GM18498 (cell line): ENCODE results near the gene HSH2D.
A peak's percentile ranks its signal among the peaks of the same experiment; 100 is the strongest.
"Not testable (repeated sequence)": the region's sequence is repeated elsewhere in the genome, so short reads cannot be mapped to it uniquely, and the experiment has no call there.

Source experiments
- ATAC-seq: cut with Tn5 transposase; IDR thresholded peaks from one replicate; pipeline ENCODE4 v1.9.1; 2021; ENCODE audit warnings: mild to moderate bottlenecking, moderate library complexity; ENCODE audit not compliant: unreplicated experiment

Gene HSH2D

DNA sequence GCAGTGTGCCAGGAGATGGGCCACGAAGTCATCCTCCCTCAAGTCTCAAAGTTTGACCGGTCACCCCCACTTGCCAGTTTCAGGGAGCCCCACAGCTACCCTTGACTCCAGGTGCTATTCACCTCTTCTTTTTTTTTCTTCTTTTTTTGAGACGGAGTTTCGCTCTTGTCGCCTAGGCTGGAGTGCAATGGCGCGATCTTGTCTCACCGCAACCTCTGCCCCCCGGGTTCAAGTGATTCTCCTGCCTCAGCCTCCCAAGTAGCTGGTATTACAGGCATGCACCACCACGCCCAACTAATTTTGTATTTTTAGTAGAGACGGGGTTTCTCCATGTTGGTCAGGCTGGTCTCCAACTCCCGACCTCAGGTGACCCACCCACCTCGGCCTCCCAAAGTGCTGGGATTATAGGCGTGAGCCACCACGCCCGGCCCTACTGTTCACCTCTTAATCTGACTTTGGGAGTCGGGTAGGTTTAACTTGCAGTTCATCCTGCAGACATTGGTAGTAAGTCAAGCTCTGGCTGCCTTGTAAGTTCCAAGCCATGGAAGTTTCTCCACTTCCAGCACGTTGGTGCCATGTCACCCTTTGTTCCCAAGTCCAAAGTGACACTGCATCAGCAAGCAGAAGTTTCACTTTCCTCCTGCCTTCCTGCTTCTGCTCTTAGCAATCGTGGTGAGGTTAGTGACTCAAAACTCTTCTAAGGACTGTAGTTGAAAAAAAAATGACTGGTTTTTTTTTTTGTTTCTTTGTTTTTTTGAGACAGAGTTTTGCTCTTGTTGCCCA lies 24.2 kb upstream of the HSH2D start:
- ATAC-seq = not testable (repeated sequence)

- no peak for ATAC-seq
Measured at GRCh38 chr19:16121141-16121540, 22.3 kb upstream of the HSH2D start.

- ATAC-seq = no peak
Measured at GRCh38 chr19:16121967-16122366, 21.5 kb upstream of the HSH2D start.

GRCh38 chr19:16124953-16125352 lies 18.5 kb upstream of the HSH2D start:
- no peak for ATAC-seq

GRCh38 chr19:16125737-16126495 lies 17.6 kb upstream of the HSH2D start:
- no peak for ATAC-seq

GRCh38 chr19:16127080-16127479 lies 16.4 kb upstream of the HSH2D start:
- no peak for ATAC-seq

DNA sequence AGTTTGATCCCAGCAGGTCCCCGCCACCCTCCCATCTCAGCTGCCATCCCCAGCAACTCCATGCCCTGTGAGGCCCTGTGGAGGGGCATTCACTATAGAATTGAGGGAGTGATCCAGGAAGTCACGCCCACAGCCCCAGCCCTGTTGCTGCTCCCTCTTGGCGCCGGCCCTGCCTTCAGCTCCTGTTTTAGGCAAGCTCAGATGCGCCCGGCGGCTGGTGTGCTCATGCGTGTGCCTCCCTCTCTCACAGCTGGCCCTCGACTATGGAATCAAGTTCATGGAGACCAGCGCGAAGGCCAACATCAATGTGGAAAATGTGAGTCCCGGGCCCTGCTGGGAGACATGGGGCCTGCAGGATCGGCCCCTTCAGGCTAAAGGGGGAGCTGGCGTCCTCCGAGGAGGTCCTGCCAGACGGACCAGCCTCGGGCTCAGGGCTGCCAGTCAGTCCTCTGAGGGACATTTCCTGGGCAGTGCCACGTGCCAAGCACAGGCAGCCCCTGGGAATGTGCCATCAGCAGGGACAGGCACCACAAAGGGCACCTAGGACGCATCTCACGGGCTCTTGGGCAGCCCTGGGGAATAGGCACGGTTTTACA lies 15.6 kb upstream of the HSH2D start:
- no peak for ATAC-seq

GRCh38 chr19:16131648-16132047 lies 11.8 kb upstream of the HSH2D start:
- ATAC-seq = no peak

DNA sequence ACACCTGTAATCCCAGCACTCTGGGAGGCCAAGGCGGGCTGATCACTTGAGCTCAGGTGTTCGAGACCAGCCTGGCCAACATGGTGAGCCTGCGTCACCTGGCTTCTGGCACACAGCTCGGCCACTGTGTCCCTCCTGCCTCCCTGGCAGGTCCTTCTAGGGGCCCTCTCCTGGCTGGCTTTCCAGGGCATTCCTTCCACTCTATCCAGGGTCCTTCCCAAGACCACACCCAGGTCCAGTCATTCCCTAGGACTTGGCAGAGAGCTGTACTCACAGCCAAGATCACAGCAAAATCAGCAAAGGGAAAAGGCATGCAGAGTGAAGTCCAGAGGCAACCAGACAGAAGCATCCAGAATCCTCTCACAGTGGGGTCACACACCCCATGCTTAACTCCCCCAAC lies 9.7 kb upstream of the HSH2D start:
- ATAC-seq = no peak

GRCh38 chr19:16134510-16134909 lies 9.0 kb upstream of the HSH2D start:
- peak; percentile 64 for ATAC-seq

DNA sequence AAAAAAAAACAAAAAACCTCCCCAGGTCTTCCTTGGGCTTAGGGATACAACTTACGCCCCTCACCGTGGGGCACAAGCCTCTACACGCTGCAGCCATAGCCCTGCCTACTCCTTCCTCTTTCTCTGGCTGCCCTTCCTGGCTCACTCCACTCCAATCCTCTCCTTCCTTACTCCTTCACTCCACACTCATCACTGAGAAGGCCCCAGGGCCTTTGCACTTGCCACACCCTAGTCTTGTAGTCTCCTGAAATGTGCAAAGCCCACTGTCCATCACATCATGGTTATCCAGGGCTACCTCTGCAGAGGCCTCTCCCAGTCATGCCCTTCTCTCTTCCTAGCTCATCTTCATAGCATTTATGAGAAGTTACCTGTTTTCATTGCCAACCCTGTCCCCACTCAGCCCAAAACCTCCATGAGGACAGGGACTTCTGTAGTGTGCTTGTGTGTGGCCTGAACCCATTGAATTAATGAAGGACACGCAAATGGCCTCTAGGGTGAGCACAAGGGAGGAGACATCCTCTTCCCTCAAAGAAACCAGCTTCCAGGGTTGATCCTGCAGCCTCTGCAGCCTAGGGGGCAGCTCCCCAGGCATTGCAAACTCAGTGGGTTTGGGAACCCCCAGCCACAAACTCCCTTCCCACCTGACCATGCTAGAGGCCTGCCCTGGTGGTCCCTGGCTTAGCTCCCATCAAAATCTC lies 7.9 kb upstream of the HSH2D start:
- ATAC-seq = no peak

- ATAC-seq = no peak
Measured at GRCh38 chr19:16136185-16136999, 7.1 kb upstream of the HSH2D start.

GRCh38 chr19:16139752-16140151 lies 3.7 kb upstream of the HSH2D start:
- ATAC-seq = no peak

GRCh38 chr19:16141043-16141442 lies 2.4 kb upstream of the HSH2D start:
- ATAC-seq = no peak

- no peak for ATAC-seq
Measured at GRCh38 chr19:16142032-16142580, 1.4 kb upstream of the HSH2D start.

DNA sequence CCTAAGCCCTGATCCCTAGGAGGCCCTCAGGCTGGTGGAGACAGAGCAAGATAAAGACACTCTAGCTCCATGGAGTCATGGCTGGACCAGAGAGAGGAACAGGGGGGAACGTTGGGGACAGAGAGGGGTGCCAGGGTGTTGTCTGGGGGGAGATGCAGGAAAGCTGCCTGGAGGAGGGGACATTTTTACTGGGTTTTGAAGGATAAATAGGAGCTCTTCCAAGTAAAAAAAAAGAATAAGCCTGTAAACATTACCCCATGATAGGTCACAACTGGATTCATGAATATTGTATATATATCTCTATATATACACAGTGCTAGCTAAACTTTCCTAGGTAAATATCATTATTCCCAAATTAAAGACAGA lies 714 bp downstream of the HSH2D start:
- ATAC-seq = no peak

DNA sequence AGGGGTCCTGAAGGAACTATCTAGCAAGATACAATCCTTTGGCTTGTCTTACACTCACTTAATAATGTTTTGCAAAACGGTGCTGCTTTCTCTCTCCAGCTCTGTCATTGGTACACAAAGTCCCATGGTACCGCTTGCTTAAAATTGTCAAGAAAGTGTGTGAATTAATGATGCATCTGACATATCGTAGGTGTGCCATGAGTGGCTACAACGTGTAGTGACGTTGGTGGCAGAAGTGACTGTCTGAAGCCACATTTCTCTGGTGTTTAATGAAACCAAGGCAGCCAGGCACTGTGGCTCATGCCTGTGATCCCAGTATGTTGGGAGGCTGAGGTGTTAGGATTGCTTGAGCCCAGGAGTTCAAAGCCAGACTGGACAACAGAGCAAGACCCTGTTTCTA lies 2.6 kb downstream of the HSH2D start:
- no peak for ATAC-seq

DNA sequence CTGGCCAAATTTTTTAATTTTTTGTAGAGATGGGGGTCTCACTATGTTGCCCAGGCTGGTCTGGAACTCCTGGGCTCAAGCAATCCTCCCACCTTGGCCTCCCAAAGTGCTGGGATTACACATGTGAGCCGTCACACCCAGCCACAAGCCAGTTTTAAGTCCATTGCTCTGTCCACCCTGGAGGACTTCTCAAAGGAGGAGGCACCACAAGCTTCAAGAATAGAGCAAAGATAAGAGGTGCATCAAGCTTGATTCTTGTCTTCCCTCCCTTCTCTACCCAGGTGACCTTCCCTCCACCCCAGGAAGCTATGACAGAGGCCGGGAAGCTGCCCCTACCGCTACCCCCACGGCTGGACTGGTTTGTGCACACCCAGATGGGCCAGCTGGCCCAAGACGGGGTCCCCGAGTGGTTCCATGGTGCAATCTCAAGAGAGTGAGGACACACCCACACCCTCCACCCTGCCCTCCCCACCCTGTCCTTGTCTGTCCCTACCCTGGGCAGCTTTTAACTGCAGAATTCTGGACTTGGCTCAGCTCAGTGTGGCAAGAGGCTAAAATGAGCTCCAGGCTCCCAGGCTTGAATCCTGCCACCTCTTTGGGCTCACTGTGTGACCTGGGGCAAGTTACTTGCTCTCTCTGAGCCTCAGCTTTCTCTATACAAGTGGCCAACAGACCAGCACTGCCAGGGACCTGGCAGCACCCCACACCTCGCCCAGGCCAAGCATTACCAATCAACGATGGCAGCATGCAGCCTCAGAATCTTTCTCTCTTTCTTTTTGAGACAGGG lies 5.2 kb downstream of the HSH2D start:
- no peak for ATAC-seq

DNA sequence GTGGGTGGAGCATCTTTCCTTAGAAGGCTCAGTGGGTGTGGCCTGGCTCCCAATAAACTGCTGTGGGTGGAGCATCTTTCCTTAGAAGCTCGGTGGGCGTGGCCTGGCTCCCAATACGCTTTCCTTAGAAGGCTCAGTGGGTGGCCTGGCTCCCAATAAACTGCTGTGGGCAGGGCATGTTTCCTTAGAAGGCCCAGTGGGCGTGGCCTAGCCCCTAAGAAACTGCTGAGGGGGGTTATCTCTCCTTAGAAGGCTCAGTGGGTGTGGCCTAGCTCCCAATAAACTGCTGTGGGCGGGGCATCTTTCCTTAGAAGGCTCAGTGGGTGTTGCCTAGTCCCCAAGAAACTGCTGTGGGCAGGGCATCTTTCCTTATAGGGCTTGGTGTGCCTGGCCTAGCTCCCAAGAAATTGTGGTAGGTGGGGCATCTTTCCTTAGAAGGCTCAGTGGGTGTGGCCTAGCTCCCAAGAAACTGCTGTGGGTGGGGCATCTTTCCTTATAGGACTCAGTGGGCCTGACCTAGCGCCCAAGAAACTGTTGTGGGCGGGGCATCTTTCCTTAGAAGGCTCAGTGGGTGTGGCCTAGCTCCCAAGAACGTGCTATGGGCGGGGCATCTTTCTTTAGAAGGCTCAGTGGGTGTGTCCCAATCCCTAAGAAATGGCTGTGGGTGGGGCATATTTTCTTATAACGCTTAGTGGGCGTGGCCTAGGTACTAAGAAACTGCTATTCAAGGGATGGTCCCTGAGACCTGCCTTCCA lies 10.3 kb downstream of the HSH2D start:
- ATAC-seq = no peak
